Stimulated activated CD4-positive, alpha-beta T cell treated with anti-CD3 and anti-CD28 coated beads, TNF-alpha, amount 100 ng/mL, for 48 hours (primary cell): ENCODE measurements around the gene TPP2.

Experiments used
- DNase-seq, 3 donors: peaks; one replicate each; pipeline ENCODE4 v3.0.0-alpha.2; 2020; ENCODE audit warnings: low read depth in 3 of 3

TPP2 gene

GRCh38 chr13:102693250-102693649 is 96.5 kb downstream of the TPP2 start:
- DNase-seq: no peak

DNA sequence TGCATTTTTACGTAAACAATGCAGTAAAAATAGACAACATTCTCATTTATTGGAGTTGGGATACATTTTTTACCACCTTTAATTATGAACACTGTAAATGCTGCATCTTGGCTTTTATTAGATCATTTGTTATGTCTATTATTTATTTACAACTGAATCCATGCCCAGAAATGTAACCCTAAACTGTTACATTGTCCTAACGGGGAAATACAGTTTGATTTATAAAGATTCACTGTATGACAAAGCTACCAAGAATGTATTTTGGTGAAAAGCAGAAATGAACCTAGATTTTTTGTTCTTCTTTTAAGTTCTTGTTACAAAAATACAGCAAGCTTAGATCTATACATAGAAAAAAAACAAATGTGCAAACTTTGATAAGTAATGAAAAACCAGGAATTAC is 97.0 kb downstream of the TPP2 start:
- DNase-seq: no peak

- DNase-seq: no peak
Observed at GRCh38 chr13:102694937-102695336, 98.2 kb downstream of the TPP2 start, which contains the start of gene METTL21C. METTL21C (minus strand) TSS chr13:102695044; CDS start chr13:102694498, 546 bp downstream.

DNA sequence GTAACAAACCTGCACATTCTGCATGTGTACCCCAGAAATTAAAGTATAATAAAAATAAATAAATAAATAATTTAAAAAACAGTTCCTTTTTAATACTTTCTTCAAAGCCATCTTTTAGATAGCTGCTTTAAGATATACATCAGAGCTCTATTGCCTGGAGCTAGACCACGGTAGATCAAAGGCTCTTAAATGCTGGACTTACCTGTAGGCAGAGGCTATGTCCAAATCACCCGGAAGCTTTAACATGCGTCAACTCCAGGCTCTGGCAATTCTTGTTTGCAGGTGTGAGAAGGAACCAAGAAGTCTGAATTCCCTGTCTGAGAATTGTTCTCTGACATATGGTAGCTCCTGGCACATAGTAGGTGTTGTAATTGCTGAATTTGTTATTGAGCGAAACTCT is 99.7 kb downstream of the TPP2 start:
- no peak for DNase-seq

GRCh38 chr13:102697264-102697663 is 100.5 kb downstream of the TPP2 start:
- no peak for DNase-seq

DNA sequence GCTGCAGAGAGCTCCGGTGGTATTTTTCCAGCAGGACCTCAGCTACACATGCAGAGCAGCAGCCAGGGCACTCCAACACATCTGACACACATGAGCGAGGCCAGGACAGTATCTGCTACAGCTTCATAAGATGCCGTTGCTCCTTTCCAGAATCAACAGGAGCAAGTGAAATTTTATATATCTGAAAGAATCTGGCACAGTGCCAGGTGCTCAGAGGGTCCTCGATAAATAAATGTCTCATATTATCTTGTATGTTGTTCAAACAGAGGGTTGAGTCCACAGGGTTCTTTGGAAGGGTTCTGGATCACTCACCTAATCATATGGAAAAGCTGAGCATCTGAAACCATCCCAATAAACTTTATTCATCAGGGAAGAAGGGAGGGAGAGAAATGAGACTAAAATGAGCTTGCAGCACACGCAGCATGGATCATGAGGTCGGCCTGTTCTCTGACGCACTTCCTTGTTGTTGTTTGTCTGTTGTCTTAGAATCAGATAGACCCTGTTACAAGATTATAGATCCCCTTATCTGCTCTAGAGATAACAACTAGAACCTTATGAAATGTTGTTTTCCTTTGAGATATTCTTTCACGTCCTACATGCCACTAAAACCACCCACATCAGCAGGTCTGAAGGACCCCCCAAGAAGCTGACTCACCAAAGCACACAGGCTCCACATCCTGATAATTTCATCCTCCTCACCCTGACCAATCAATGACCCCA is 101.3 kb downstream of the TPP2 start:
- no peak for DNase-seq

- DNase-seq: no peak
Observed at GRCh38 chr13:102698649-102698980, 101.8 kb downstream of the TPP2 start.

- no peak for DNase-seq
Observed at GRCh38 chr13:102699504-102699903, 102.7 kb downstream of the TPP2 start.

- DNase-seq: no peak
Observed at GRCh38 chr13:102700088-102701031, 103.6 kb downstream of the TPP2 start.

DNA sequence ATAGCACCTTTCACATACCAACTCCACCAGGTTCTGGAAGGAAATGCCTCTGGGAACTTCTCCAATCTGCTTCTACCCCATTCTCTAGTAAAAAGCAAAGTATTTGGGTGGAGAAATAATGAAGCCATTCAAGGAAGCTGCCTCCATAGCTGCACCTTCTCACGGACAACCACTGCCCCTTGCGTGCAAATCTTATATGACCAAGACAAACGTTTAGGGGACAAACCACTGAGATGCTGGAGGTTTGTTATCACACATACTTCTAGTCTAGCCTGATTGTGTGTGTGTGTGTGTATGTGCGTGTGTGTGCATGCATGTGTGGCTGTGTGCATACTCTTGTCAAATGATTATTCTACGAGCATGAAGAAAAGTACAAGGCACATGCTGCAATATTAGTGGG is 104.5 kb downstream of the TPP2 start:
- no peak for DNase-seq

DNA sequence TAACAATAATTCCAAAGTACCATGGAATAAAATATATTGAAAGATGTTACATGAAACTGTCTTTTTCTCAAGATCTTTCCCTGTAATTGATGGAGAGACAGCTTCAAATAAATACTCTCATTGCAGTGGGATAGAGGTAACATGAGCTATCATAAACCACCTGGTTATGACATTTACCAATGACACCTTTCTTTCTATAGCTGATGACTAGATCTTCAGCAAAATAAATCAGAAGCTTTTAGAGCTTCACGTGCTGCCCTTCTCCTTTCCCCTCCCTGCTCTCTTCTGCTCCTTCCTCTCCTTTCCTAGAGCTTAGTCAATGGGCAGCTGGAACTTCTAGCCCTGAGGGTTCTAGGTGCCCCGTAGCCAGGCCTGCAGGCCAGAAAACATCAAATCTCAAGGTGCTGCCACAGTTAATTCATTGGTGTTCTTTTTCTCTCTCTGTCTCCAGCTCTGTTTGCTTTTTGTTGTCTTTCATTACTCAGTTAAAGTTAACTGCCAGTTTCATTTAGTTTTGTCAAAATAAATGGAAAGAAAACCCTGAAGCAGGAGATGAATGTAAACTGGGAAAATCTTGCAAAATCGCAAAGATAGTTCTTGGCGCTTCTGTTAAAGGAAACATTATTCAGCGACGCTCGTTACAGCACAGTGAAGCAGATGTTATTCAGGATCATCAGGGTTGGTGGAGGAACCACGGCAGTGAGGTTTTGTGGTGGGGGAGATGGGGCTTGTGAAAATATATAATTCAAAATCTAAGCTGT is 106.4 kb downstream of the TPP2 start:
- DNase-seq: no peak

DNA sequence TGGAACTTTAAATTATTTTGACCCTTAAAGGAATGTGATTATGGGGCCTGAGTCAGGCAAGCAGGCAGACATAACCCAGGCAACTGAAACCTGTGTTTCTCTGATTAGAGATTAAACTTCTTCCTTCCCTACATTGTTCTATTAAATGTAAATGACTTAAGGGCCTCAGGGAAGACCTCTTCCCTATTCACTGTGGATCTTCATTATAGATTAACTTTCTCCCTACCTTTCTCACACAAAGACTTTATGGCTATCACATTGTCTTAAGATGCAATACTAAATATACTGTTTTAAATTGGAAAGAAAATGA is 106.9 kb downstream of the TPP2 start:
- DNase-seq: no peak

- DNase-seq: no peak
Observed at GRCh38 chr13:102704238-102705058, 107.7 kb downstream of the TPP2 start.

- no peak for DNase-seq
Observed at GRCh38 chr13:102707467-102707866, 110.7 kb downstream of the TPP2 start.

- no peak for DNase-seq
Observed at GRCh38 chr13:102708211-102708610, 111.4 kb downstream of the TPP2 start.

DNA sequence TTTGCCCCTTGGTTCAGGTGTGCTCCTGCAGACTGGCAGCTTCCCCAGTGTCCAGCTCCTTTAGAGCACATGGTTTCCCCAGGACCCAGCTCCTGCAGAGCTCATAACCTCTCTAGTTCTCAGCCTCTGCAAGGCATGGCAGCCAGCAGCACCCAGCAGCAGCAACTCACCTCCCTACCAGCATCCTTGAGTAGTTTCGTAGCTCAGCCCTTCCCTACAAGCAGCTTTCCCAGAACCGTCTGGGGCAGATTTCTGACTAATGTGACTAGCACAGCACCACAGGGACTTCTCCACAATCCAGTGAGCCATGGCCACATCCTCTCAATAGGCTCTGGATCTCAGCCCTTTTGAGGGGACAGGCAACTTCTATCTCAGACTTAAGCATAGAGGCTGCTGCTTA is 112.2 kb downstream of the TPP2 start:
- no peak for DNase-seq

- DNase-seq: no peak
Observed at GRCh38 chr13:102709536-102709935, 112.8 kb downstream of the TPP2 start.

DNA sequence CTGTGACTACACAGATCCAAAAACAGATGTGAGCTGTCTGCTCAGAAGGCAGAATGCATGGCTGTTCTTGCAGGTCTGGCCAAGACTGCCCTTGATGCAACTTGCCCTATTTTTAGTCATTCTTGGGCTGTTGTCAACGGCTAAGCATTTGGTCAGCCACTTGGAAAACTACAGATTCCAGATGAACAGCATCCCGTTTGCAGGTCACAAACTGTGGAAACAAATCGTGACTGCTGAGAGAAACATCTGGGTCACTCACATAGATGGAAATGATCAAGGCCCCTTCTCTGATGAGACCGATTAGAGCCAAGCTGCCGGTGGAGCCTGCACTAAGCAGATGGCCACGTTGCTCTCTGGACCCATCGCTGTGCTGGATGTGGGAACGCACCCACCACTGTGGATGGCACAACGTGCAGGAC is 113.5 kb downstream of the TPP2 start:
- no peak for DNase-seq

- DNase-seq: no peak
Observed at GRCh38 chr13:102715447-102715846, 118.7 kb downstream of the TPP2 start.

GRCh38 chr13:102718746-102719145 is 122.0 kb downstream of the TPP2 start:
- DNase-seq: no peak

- no peak for DNase-seq
Observed at GRCh38 chr13:102721800-102722231, 125.0 kb downstream of the TPP2 start.

DNA sequence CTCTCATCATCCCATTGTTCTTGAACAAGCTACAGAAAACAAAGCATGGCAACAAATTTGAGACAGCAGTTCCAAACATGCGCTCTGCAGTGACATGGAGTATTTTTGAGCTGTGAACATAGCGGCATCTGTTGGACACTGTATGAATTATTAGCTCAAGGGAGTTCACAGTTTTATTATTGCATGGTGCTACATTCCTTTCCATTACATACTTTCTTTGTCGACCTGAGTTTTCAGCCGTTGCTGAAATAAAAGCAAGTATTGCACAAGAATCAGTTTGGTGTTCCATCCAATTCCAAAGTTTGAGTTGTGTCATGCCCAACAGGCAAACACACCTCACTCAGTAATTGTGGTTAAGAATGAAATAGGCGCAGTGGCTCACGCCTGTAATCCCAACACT is 128.1 kb downstream of the TPP2 start:
- DNase-seq: no peak
